NCI-H187 treated with DMSO at 0.1 percent for 48 hours (cell line): ENCODE measurements around the gene GSTA3.
"Not testable (repeated sequence)": the region's sequence is repeated elsewhere in the genome, so short reads cannot be mapped to it uniquely, and the experiment has no call there.

ENCODE experiments used
- DNase-seq: peaks from one replicate; lab custom pipeline; 2025; lab: John Stamatoyannopoulos, UW

Gene GSTA3

DNA sequence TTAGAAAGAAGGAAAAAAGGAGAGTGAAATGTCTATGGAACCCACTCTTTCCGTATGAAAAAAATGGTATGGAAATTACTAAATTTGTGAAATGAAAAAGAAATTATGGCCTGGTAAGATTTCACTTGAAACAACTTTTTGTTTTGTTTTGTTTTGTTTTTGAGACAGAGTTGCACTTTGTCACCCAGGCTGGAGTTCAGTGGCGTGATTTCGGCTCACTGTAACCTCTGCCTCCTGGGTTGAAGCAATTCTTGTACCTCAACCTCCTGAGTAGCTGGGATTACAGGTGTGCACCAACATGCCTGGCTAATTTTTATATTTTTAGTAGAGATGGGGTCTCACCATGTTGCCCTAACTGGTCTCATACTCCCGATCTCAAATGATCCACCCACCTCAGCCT, 51.1 kb downstream of the GSTA3 start:
- no peak for DNase-seq

DNA sequence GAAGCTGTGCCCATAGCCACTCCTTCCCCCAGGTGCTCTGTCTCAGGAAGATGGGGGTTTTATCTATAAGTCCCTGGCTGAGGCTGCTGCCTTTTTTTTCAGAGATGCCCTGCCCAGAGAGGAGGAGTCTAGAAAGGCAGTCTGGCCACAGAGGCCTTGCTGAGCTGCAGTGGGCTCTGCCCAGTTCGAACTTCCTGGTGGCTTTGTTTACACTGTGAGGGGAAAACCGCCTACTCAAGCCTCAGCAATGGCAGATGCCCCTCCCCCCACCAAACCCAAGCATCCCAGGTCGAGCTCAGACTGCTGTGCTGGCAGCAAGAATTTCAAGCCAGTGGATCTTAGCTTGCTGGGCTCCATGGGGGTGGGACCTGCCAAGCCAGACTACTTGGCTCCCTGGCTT, 53.4 kb downstream of the GSTA3 start:
- not testable (repeated sequence) for DNase-seq

DNA sequence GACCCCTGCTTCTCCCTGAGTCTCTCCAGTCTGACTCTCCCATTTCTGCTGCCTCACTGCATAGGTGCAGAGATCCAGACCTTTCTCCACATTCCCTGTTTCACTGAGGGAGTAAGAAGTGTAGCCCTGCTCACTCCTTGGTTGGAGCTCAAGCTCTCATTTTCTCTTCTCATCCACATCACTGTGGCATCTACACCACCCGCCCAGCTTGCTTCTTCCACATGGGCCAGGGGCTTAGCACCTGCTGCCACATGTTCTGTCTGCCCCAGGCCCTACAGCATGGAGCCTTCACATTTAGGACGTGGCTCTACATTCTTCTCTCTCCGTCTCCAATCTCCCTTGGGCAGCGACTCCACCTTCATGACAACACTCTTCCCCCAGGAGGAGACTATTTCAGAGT, 60.4 kb downstream of the GSTA3 start:
- DNase-seq, result no peak
